ENCODE data around the gene RNF217.
"Not testable (repeated sequence)": the region's sequence is repeated elsewhere in the genome, so short reads cannot be mapped to it uniquely, and the experiment has no call there.

RNF217 gene

DNA sequence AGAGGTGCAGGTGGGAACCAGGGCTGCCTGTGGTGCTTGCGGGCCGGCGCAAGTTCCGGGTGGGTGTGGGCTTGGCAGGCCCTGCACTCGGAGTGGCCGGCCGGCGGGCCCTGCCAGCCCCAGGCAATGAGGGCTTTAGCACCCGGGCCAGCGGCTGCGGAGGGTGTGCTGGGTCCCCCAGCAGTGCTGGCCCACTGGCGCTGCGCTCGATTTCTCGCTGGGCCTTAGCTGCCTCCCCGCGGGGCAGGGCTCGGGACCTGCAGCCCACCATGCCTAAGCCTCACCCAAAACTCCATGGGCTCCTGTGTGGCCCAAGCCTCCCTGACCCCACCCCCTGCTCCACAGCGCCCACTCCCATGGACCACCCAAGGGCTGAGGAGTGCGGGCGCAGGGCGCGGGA is 163.6 kb downstream of the RNF217 start:
- not testable (repeated sequence) for DNase-seq (ENCODE audit: low read depth in 2 of 2)

- DNase-seq (ENCODE audit: low read depth in 2 of 2): no peak
These were observed 167.1 kb downstream of the RNF217 start for GRCh38 chr6:125129354-125129753.

DNA sequence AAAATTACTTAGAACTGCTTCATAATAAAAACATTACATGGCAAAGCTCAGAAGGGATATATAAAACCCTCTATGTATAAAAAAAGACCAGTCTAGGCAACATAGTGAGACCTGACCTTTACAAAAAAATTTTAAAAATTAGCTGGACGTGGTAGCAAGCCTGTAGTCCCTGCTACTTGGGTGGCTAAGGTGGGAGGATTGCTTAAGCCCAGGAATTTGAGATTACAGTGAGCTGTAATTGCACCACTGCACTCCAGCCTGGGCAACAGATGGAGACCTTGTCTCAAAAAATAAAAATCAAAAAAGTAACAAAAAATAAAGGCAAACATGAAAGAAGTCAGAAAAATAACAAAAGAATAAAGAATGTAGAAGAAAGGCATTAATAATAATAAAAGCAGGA is 169.8 kb downstream of the RNF217 start:
- no peak for DNase-seq (ENCODE audit: low read depth in 2 of 2)

GRCh38 chr6:125136378-125136777 is 174.1 kb downstream of the RNF217 start:
- no peak for DNase-seq (ENCODE audit: low read depth in 2 of 2)

- no peak for DNase-seq (ENCODE audit: low read depth in 2 of 2)
These were observed 175.8 kb downstream of the RNF217 start for GRCh38 chr6:125138083-125138482.

GRCh38 chr6:125140808-125141207 is 178.6 kb downstream of the RNF217 start:
- DNase-seq (ENCODE audit: low read depth in 2 of 2): no peak

Measured in stimulated activated CD4-positive, alpha-beta T cell treated with anti-CD3 and anti-CD28 coated beads, Interleukin-1b, Interleukin-23, amount 100 ng/mL, for 4 hours (primary cell).